ENCODE data around the gene SPATA6L. TPM values are rescaled to one million over a fixed set of nuclear protein-coding genes. Genes with fewer than 3 reads are reported as not detected.
A peak's percentile ranks its signal among the peaks of the same experiment; 100 is the strongest.
"Not testable (repeated sequence)": the region's sequence is repeated elsewhere in the genome, so short reads cannot be mapped to it uniquely, and the experiment has no call there.

The SPATA6L gene
- total RNA-seq, 1 donor from 2014 or later, result 4.3 TPM

- DNase-seq (ENCODE audit: low spot score), result peak; percentile 71
Measured at GRCh38 chr9:4678679-4679267, 12.5 kb upstream of the SPATA6L start.

- no peak for DNase-seq (ENCODE audit: low spot score)
Measured at GRCh38 chr9:4677392-4677791, 11.1 kb upstream of the SPATA6L start.

- no peak for DNase-seq (ENCODE audit: low spot score)
Measured at GRCh38 chr9:4674783-4675182, 8.5 kb upstream of the SPATA6L start.

GRCh38 chr9:4671737-4672136 is 5.5 kb upstream of the SPATA6L start:
- DNase-seq (ENCODE audit: low spot score), result no peak

GRCh38 chr9:4670591-4670990 is 4.3 kb upstream of the SPATA6L start:
- no peak for DNase-seq (ENCODE audit: low spot score)

- no peak for DNase-seq (ENCODE audit: low spot score)
Measured at GRCh38 chr9:4669890-4670289, 3.6 kb upstream of the SPATA6L start.

- no peak for DNase-seq (ENCODE audit: low spot score)
Measured at GRCh38 chr9:4668604-4669003, 2.3 kb upstream of the SPATA6L start.

- DNase-seq (ENCODE audit: low spot score), result no peak
Measured at GRCh38 chr9:4667681-4668080, 1.4 kb upstream of the SPATA6L start.

GRCh38 chr9:4665357-4665756 is 923 bp downstream of the SPATA6L start:
- no peak for DNase-seq (ENCODE audit: low spot score)

GRCh38 chr9:4663956-4664355 is 2.3 kb downstream of the SPATA6L start:
- DNase-seq (ENCODE audit: low spot score), result no peak

GRCh38 chr9:4662989-4663792 is 3.1 kb downstream of the SPATA6L start:
- no peak for DNase-seq (ENCODE audit: low spot score)

- DNase-seq (ENCODE audit: low spot score), result peak; percentile 89
Measured at GRCh38 chr9:4662108-4662988, 3.9 kb downstream of the SPATA6L start, which contains the start of gene PLPP6. Gene PLPP6 (plus strand): TSS chr9:4662294. CDS start chr9:4662376, 82 bp downstream.

GRCh38 chr9:4661611-4662010 is 4.7 kb downstream of the SPATA6L start:
- no peak for DNase-seq (ENCODE audit: low spot score)

GRCh38 chr9:4661165-4661564 is 5.1 kb downstream of the SPATA6L start:
- no peak for DNase-seq (ENCODE audit: low spot score)

GRCh38 chr9:4660665-4661064 is 5.6 kb downstream of the SPATA6L start:
- DNase-seq (ENCODE audit: low spot score), result not testable (repeated sequence)

GRCh38 chr9:4657426-4658159 is 8.7 kb downstream of the SPATA6L start:
- no peak for DNase-seq (ENCODE audit: low spot score)

- no peak for DNase-seq (ENCODE audit: low spot score)
Measured at GRCh38 chr9:4656621-4657020, 9.7 kb downstream of the SPATA6L start.

- not testable (repeated sequence) for DNase-seq (ENCODE audit: low spot score)
Measured at GRCh38 chr9:4656196-4656595, 10.1 kb downstream of the SPATA6L start.

- DNase-seq (ENCODE audit: low spot score), result no peak
Measured at GRCh38 chr9:4654538-4654937, 11.7 kb downstream of the SPATA6L start.

- DNase-seq (ENCODE audit: low spot score), result no peak
Measured at GRCh38 chr9:4654084-4654483, 12.2 kb downstream of the SPATA6L start.

- DNase-seq (ENCODE audit: low spot score), result no peak
Measured at GRCh38 chr9:4642351-4642750, 23.9 kb downstream of the SPATA6L start.

Measured in umbilical cord (tissue), 2 donors.